HG03457 (cell line): Measurements from ENCODE around the gene SIGLEC11.
"Not testable (repeated sequence)": the region's sequence is repeated elsewhere in the genome, so short reads cannot be mapped to it uniquely, and the experiment has no call there.

ENCODE experiments used
- ATAC-seq: cut with Tn5 transposase; IDR thresholded peaks from one replicate; pipeline ENCODE4 v1.9.1; 2021; ENCODE audit warnings: moderate number of reproducible peaks; ENCODE audit not compliant: unreplicated experiment

Gene SIGLEC11

GRCh38 chr19:49927526-49928264 is 33.3 kb downstream of the SIGLEC11 start:
- no peak for ATAC-seq

- ATAC-seq, result no peak
Measured at GRCh38 chr19:49926515-49926914, 34.5 kb downstream of the SIGLEC11 start.

- ATAC-seq, result no peak
Measured at GRCh38 chr19:49925486-49925885, 35.5 kb downstream of the SIGLEC11 start.

GRCh38 chr19:49924881-49925210 is 36.1 kb downstream of the SIGLEC11 start:
- ATAC-seq, result not testable (repeated sequence)

DNA sequence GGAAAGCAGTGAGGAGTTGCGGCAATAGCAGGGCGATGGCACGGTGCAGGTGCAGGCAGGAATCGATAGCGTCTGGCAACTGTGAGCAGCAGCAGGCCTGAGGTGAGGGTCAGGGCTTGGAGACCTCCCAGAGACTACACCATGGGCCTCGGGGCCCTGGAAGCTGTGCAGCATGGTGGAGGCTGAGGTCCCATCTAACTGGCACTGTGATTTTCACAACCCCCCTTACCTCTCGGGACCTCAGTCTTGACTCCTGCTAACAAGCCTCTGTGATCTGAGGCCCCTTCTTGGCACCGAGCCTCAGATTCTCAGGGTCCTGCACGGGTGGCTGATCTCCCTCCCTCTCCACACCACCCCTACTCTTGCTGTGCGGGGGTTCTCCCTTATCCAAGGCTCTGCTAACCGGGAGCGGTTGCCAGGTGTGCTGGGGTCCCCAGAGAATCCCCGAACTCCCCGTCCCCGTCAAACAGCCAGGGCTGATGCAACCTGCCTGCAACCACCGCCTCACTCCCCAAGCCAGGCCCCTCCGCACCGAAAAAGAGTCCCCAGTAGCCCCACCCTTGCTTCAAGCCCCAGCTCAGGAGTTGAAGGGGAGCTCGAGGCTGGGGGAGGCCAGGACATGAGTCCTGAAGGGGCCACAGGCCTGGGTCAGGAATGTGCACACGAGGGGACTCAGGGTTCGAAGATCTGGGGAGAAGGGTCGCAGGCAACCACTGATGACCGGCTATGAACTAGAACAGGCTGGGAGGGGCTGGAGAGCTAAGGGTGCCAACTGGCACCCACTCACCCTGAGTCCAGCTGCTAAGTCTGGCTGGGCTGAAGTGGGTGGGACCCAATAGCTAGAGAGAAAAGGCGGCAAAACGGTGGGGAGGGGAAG is 36.7 kb downstream of the SIGLEC11 start:
- no peak for ATAC-seq

DNA sequence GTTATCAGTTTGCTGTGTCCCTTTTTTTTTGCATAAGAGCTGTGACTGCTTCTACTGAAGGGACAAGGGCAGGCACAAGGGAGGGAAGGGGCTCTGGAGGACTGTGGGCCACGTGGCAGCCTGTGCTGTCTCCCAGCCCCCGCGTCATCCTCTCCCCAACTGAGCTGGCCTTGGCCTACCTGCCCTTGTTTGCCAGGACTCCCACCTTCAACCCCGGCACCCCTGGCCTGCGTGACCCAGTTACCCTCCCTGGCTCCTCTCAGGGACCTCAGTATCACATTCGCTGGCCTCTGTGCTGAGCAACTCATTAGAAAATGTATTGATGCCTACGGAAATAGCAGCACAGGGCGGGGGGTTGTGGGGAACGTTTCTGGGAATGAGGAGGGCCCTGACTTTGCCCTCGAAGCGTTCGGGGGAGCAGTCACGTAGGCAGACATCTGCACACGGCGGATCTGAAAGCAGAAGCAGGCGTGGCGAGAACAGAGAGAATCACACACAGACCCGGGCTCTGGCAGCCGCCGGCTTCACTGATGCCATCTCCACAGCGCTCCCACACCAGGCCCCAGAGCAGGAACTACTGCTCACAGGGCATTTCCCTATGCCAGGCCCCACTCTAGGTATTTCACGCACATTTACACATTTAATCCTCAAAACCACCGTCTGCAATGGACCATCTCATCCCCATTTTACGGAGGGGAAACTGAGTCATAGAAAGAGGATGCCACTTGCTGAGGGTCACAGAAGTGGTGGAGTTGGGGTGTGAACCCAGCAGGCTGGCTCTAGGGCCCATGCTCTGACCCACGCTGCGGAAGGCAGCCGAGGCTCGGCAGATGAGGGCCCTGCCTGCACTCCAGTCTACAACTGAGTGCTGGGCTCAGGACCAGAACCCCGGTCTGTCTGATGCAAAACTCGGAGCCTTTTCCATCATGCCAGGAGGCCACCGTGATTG is 37.6 kb downstream of the SIGLEC11 start:
- no peak for ATAC-seq

DNA sequence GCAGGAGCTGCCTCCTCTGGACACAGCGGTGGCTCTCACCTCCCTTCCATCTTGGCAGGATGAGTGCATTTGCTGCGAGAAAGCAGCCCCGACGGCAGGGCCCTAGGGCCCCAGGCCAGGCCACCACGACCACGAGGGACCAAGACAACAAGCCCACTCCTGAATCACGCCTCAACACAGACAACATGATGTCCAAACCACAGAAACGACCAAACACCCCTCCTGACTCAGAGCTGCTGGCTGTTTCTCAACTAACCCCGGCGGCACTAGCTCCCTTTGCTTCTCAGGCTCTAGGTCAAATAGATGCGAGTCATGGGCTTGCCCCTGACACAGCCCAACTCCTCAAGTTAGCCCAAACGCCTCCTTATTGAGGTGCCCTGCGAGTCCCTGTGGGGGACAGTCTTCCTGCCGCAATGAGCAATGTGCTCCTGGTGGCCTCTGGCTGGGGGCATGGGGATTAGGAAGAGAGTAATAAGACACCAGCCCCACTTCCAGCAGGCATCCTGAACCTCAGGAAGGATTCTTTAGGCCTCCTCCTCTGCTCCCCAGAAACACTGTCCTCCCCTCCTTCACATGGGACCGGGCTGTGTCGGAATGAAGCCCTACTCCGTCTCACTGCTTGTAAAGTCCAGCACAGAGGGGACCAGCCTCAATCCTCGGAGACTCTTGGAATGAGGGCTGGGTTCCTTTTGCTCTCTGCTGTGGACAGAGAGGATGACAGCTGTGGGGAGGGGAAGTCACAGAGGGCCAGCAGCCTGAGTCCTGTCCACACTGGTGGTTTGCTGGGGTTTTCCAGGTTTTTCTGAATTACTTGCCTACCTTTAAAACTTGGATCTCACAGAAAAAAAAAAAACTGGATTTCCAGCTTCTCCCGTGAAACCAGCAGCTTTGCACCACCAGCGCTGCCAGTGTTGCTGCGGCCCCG is 38.8 kb downstream of the SIGLEC11 start:
- no peak for ATAC-seq

GRCh38 chr19:49920624-49921363 is 40.2 kb downstream of the SIGLEC11 start:
- ATAC-seq, result no peak

- no peak for ATAC-seq
Measured at GRCh38 chr19:49918089-49918488, 42.9 kb downstream of the SIGLEC11 start.

GRCh38 chr19:49916839-49917733 is 43.9 kb downstream of the SIGLEC11 start:
- no peak for ATAC-seq

GRCh38 chr19:49915271-49915670 is 45.7 kb downstream of the SIGLEC11 start:
- no peak for ATAC-seq

- ATAC-seq, result no peak
Measured at GRCh38 chr19:49913720-49914119, 47.3 kb downstream of the SIGLEC11 start.

- no peak for ATAC-seq
Measured at GRCh38 chr19:49912965-49913685, 47.8 kb downstream of the SIGLEC11 start.

DNA sequence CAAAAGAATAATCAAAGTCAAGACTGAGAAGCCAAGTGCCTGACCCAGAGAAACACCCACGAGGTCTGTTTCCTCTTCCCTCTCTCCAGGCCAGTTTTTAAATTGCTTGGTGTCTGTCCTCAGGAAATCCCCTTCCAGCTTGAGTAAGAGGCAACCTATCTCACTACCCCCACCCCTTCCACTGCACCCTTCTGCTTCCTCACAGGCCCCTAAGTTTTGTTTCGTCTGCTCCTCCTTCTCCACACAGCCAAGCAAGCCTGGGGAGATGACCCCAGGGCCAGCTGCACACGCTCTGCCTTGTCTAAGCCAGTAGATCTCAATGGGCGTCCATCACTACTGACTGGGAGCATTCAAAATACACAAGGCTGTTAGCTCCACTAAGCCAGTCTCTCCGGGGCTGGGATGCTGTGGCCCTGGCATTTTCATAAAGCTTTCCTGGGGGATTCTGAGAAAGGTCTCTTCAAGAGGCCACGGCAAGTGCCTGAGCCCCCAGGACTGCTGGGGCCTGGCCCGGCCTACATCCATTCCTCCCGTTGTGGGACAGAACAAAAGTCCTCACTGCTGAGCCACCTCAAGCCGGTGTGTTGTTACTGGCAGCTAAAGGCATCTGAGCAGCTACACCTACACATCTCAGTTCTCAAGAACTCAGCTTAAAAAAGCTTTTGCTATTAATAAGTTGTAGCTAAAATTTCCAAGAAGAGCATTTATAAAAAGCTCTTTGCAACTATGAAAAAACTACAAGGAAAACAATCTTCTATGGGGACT is 49.4 kb downstream of the SIGLEC11 start:
- no peak for ATAC-seq

- ATAC-seq, result no peak
Measured at GRCh38 chr19:49910179-49910578, 50.8 kb downstream of the SIGLEC11 start.

- no peak for ATAC-seq
Measured at GRCh38 chr19:49908480-49909420, 52.2 kb downstream of the SIGLEC11 start.
